Central memory CD8-positive, alpha-beta T cell (primary cell): ENCODE data around the gene SLC9A8.
A peak's percentile ranks its signal among the peaks of the same experiment; 100 is the strongest.

Experiments used
- ATAC-seq: fragments of 150-1000 bp; cut with Tn5 transposase; replicated peaks from 2 replicates; pipeline ENCODE4 v1.10.0; 2022; ENCODE audit warnings: mild to moderate bottlenecking, moderate FRiP score, moderate number of reproducible peaks; ENCODE audit not compliant: poor library complexity, severe bottlenecking; ENCODE audit errors: extremely low read depth
- DNase-seq, 2 donors: peaks; one replicate each; pipeline ENCODE4 v3.0.0; 2021; ENCODE audit warnings: low spot score in 2 of 2
- H3K27ac Mint-ChIP-seq: one replicate; pipeline ENCODE4 v1.8.0; 2022; ENCODE audit warnings: low read depth, mild to moderate bottlenecking, moderate library complexity, mixed read lengths
- H3K27me3 Mint-ChIP-seq: one replicate; pipeline ENCODE4 v1.8.0; 2022; ENCODE audit warnings: mixed read lengths
- H3K36me3 Mint-ChIP-seq: one replicate; pipeline ENCODE4 v1.8.0; 2022; ENCODE audit warnings: mild to moderate bottlenecking, moderate library complexity, mixed read lengths; ENCODE audit not compliant: insufficient read depth
- H3K4me1 Mint-ChIP-seq: one replicate; pipeline ENCODE4 v1.8.0; 2022; ENCODE audit warnings: mixed read lengths
- H3K4me3 Mint-ChIP-seq: one replicate; pipeline ENCODE4 v1.8.0; 2022; ENCODE audit warnings: mild to moderate bottlenecking, moderate library complexity, mixed read lengths
- H3K9me3 Mint-ChIP-seq: one replicate; pipeline ENCODE4 v1.8.0; 2022; ENCODE audit warnings: mixed read lengths

Gene SLC9A8

DNA sequence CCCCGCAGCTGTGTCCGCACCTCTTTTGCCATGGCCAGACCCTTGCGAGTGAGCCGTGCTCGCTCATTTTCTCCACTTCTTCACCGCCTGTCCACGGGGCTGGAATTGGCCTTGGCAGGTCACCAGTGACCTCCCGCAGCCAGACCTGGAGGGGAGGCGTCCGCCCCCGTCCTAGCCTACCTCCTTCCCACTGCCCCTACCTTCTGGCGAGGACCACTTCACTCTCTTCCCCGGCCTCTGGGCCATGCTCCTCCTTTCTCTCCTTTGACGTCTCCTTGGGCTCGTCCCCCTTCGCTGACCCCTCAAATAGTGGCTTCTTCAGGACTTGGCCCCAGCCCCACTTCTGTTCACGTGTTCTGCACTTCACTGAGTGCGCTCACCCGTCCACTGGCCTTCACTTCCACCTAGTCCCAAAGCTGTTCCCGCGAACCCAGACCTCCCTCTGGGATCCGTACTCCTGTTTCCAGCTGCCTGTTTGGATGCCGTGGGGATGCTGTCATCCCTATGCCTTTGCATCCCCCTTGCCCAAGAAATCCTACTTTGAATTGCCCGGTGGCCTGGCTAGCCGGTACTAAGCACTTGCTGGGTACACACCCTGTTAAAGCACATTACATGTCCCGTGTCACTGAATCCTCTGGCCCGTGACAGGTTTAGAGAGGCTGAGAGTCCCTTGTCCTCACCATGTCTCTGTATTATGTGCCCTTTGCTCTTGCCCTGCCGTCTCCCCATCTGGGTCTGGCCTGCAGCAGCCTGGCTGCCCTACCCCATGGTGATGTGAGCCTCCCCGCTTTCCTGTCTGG lies 69.7 kb downstream of the SLC9A8 start:
- peaks cover 41% of the 10 kb centered on the region for H3K36me3 Mint-ChIP-seq
- no peaks in the 10 kb centered on the region for H3K9me3 Mint-ChIP-seq
- DNase-seq (no peak), ATAC-seq (no peak)
- H3K4me1 Mint-ChIP-seq = no peaks in the 10 kb centered on the region
- H3K27ac Mint-ChIP-seq = no peak overlapping the region
- H3K27me3 Mint-ChIP-seq = no peaks in the 10 kb centered on the region
- no peak overlapping the region for H3K4me3 Mint-ChIP-seq

GRCh38 chr20:49883246-49883802 lies 70.7 kb downstream of the SLC9A8 start:
- Mint-ChIP-seq H3K36me3 (peaks cover 42% of the 10 kb centered on the region), H3K27ac (no peak overlapping the region), H3K9me3 (no peaks in the 10 kb centered on the region), H3K27me3 (no peaks in the 10 kb centered on the region), H3K4me1 (peaks cover 2% of the 10 kb centered on the region), H3K4me3 (no peak overlapping the region)
- ATAC-seq (no peak), DNase-seq (no peak)

- H3K27ac Mint-ChIP-seq = no peak overlapping the region
- peaks cover 35% of the 10 kb centered on the region for H3K36me3 Mint-ChIP-seq
These were observed 73.1 kb downstream of the SLC9A8 start for GRCh38 chr20:49885558-49886332.

DNA sequence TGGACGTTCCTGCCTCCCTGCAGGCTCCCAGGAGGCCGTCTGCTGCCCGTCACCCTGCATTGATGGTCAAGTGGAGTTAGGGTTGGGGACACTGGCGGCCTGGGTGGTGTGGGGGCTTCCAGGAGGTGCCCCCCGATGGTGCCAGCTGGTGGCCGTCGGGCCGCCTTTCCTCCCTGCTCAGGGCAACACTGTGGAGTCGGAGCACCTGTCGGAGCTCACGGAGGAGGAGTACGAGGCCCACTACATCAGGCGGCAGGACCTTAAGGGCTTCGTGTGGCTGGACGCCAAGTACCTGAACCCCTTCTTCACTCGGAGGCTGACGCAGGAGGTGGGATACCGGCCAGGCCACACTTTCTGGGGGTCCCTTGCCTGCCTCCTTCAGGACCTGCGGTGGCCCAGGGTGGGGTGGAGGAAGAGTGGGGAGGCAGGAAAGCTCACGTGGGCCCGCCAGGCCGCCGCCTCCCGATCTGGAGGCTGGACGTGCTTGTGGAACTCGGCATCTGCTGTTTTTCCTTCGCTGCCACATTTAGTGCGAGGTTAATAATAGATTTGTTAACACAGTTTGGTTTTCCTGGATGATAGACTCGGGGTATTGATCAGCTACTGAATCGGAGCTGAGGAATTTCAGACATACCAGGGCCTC lies 74.1 kb downstream of the SLC9A8 start:
- H3K4me1 Mint-ChIP-seq = peaks cover 12% of the 10 kb centered on the region
- ATAC-seq = no peak

More at GRCh38 chr20:49885558-49886332, 73.1 kb downstream of the SLC9A8 start:
- DNase-seq = no peak
- ATAC-seq = no peak
- H3K27me3 Mint-ChIP-seq = no peaks in the 10 kb centered on the region
- no peaks in the 10 kb centered on the region for H3K9me3 Mint-ChIP-seq
- no peak overlapping the region for H3K4me3 Mint-ChIP-seq
- peaks cover 12% of the 10 kb centered on the region for H3K4me1 Mint-ChIP-seq

GRCh38 chr20:49887251-49888211 lies 74.9 kb downstream of the SLC9A8 start:
- Mint-ChIP-seq H3K27ac (no peak overlapping the region), H3K4me3 (no peak overlapping the region), H3K4me1 (peaks cover 12% of the 10 kb centered on the region), H3K27me3 (no peaks in the 10 kb centered on the region), H3K9me3 (no peaks in the 10 kb centered on the region), H3K36me3 (peaks cover 31% of the 10 kb centered on the region)
- DNase-seq = no peak
- no peak for ATAC-seq

More for the DNA sequence above, 74.1 kb downstream of the SLC9A8 start:
- H3K27me3 Mint-ChIP-seq = no peaks in the 10 kb centered on the region
- DNase-seq = no peak
- peak overlapping the region; percentile 71 for H3K27ac Mint-ChIP-seq
- no peak overlapping the region for H3K4me3 Mint-ChIP-seq
- peaks cover 35% of the 10 kb centered on the region for H3K36me3 Mint-ChIP-seq
- H3K9me3 Mint-ChIP-seq = no peaks in the 10 kb centered on the region

- DNase-seq (peak; percentile 25 to 48), ATAC-seq (no peak)
- no peaks in the 10 kb centered on the region for H3K27me3 Mint-ChIP-seq
- peaks cover 31% of the 10 kb centered on the region for H3K36me3 Mint-ChIP-seq
- H3K4me3 Mint-ChIP-seq = no peak overlapping the region
- H3K27ac Mint-ChIP-seq = peak overlapping the region; percentile 19
- H3K9me3 Mint-ChIP-seq = no peaks in the 10 kb centered on the region
- peaks cover 18% of the 10 kb centered on the region for H3K4me1 Mint-ChIP-seq
These were observed 75.8 kb downstream of the SLC9A8 start for GRCh38 chr20:49888212-49889000.

DNA sequence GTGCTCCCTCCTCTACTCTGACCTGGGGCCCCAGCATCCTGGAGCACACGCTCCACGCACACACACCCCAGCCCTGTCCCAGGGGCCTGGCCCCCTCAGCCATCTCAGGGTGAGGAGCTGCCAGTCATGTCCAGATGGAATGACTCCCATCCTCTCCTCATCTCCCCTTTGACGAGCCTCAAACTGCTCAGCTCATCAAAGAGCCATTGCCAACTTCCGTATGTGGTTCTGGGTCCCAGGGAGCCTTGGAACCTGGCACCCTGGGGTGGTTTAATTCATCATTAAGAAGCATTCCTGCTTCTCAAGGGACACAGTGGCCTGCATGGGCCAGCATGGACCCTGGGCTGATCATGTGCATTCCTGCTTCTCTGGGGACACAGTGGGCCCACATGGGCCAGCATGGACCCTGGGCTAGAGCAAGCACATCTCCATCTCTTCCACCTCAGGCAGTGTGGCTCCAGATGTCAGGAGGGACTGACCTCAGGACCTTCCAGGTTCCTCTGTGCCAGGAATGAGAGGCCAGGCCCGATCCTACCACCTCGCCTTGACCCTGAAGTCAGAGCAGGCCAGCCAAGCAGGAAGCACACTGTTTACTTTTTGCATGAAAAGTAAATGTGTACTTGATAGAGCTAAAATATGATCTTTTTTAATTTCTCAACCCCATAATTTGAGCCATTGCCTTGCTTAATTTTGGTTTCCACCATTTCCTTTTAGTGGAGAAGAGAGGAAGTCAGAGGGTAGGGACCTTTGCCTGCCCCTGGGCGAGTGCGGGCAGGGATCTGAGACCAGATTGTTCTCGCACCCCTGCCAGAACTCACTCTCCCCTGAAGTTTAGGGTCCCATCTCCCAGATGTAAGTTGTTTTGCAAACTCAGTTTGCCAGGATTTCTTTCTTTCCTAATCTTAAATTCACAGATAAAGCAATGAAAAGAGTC lies 76.6 kb downstream of the SLC9A8 start:
- H3K4me1 Mint-ChIP-seq = peaks cover 27% of the 10 kb centered on the region
- ATAC-seq = no peak
- H3K4me3 Mint-ChIP-seq = no peak overlapping the region

GRCh38 chr20:49889935-49890333 lies 77.3 kb downstream of the SLC9A8 start:
- DNase-seq (no peak), ATAC-seq (no peak)
- H3K9me3 Mint-ChIP-seq = no peaks in the 10 kb centered on the region
- H3K4me1 Mint-ChIP-seq = peaks cover 28% of the 10 kb centered on the region
- H3K27me3 Mint-ChIP-seq = no peaks in the 10 kb centered on the region
- H3K4me3 Mint-ChIP-seq = no peak overlapping the region
- H3K36me3 Mint-ChIP-seq = peaks cover 28% of the 10 kb centered on the region
- no peak overlapping the region for H3K27ac Mint-ChIP-seq

More for the DNA sequence above, 76.6 kb downstream of the SLC9A8 start:
- no peaks in the 10 kb centered on the region for H3K27me3 Mint-ChIP-seq
- H3K9me3 Mint-ChIP-seq = no peaks in the 10 kb centered on the region
- H3K36me3 Mint-ChIP-seq = peaks cover 30% of the 10 kb centered on the region
- H3K27ac Mint-ChIP-seq = peak overlapping the region; percentile 19
- no peak for DNase-seq

- Mint-ChIP-seq H3K27ac (no peak overlapping the region), H3K4me1 (peaks cover 28% of the 10 kb centered on the region), H3K9me3 (no peaks in the 10 kb centered on the region), H3K4me3 (no peak overlapping the region), H3K27me3 (no peaks in the 10 kb centered on the region), H3K36me3 (peaks cover 26% of the 10 kb centered on the region)
- ATAC-seq (no peak), DNase-seq (no peak)
These were observed 78.1 kb downstream of the SLC9A8 start for GRCh38 chr20:49890471-49891361.
